CD8-positive, alpha-beta memory T cell (primary cell): ENCODE measurements around the gene NXF1. TPM values are rescaled to one million over a fixed set of nuclear protein-coding genes. Genes with fewer than 3 reads are reported as not detected.
"Not testable (repeated sequence)": the region's sequence is repeated elsewhere in the genome, so short reads cannot be mapped to it uniquely, and the experiment has no call there.

ENCODE experiments used
- CTCF ChIA-PET: fragments of 350-600 bp; sonication (Branson Sonifier 250); formaldehyde crosslinking; loops from one replicate; lab custom pipeline; 2021; ENCODE audit warnings: antibody characterized with exemption; lab: Charles Lee
- POLR2A ChIA-PET: fragments of 350-600 bp; sonication (Branson Sonifier 250); formaldehyde crosslinking; loops from one replicate; lab custom pipeline; 2021; ENCODE audit warnings: antibody characterized with exemption; lab: Charles Lee
- DNase-seq, 5 donors: peaks; one replicate each; pipeline versions ENCODE4 v3.0.0 to v3.0.0-alpha.2; 2020 to 2022; ENCODE audit warnings: mixed read lengths in 1 of 5
- H3K27ac ChIP-seq: one replicate; pipeline ENCODE4 v1.7.0; 2013; ENCODE audit warnings: low read depth, mild to moderate bottlenecking, low read length, moderate library complexity
- H3K27me3 ChIP-seq: 2 replicates; pipeline ENCODE4 v1.7.0; 2013; ENCODE audit warnings: low read length, mild to moderate bottlenecking; ENCODE audit not compliant: insufficient read depth, poor library complexity, severe bottlenecking
- H3K36me3 ChIP-seq: 2 replicates; pipeline ENCODE4 v1.7.0; 2013; ENCODE audit warnings: mild to moderate bottlenecking, low read length, moderate library complexity; ENCODE audit not compliant: insufficient read depth
- H3K4me1 ChIP-seq: 2 replicates; pipeline ENCODE4 v1.7.0; 2013; ENCODE audit warnings: mild to moderate bottlenecking, low read length, moderate library complexity; ENCODE audit not compliant: insufficient read depth
- H3K4me3 ChIP-seq: 2 replicates; pipeline ENCODE4 v1.7.0; 2013; ENCODE audit warnings: mild to moderate bottlenecking, low read length
- H3K9me3 ChIP-seq: 2 replicates; pipeline ENCODE4 v1.7.0; 2013; ENCODE audit warnings: mild to moderate bottlenecking, low read length
- H3K27ac Mint-ChIP-seq, 8 donors: one replicate each; pipeline ENCODE4 v1.8.0; 2020 to 2021; ENCODE audit warnings: mixed read lengths in 8 of 8, mild to moderate bottlenecking in 6 of 8, inconsistent platforms in 3 of 8, moderate library complexity in 3 of 8
- H3K27me3 Mint-ChIP-seq, 2 donors: one replicate each; pipeline ENCODE4 v1.8.0; 2020 to 2021; ENCODE audit warnings: mixed read lengths in 2 of 2, mild to moderate bottlenecking in 1 of 2, moderate library complexity in 1 of 2
- H3K36me3 Mint-ChIP-seq, 3 donors: one replicate each; pipeline ENCODE4 v1.8.0; 2020 to 2021; ENCODE audit warnings: mixed read lengths in 3 of 3, inconsistent platforms in 1 of 3, mild to moderate bottlenecking in 1 of 3
- H3K4me1 Mint-ChIP-seq, 3 donors: one replicate each; pipeline ENCODE4 v1.8.0; 2020 to 2021; ENCODE audit warnings: mixed read lengths in 3 of 3, inconsistent platforms in 1 of 3, mild to moderate bottlenecking in 1 of 3
- H3K4me3 Mint-ChIP-seq, 7 donors: one replicate each; pipeline ENCODE4 v1.8.0; 2020 to 2021; ENCODE audit warnings: mixed read lengths in 7 of 7, mild to moderate bottlenecking in 6 of 7, moderate library complexity in 4 of 7, inconsistent platforms in 2 of 7
- H3K9me3 Mint-ChIP-seq, 5 donors: one replicate each; pipeline ENCODE4 v1.8.0; 2020 to 2022; ENCODE audit warnings: mixed read lengths in 5 of 5, mild to moderate bottlenecking in 3 of 5, moderate library complexity in 2 of 5, inconsistent platforms in 1 of 5
- polyA plus RNA-seq: library from polyadenylated mRNA; unstranded; fragments of 300-500 nt; fragmentation: Illumina TruSeq; gene quantifications from one replicate; pipeline ENCODE4 v1.2.3, GENCODE V29; 2021
- total RNA-seq, 2 experiments: library from RNA; stranded (reverse); gene quantifications; one replicate each; pipeline ENCODE4 v1.2.3, GENCODE V29; 2021

NXF1 gene
- total and polyA plus RNA-seq, 3 experiments from 2014 or later = 81.2 to 126 (median 112) TPM

DNA sequence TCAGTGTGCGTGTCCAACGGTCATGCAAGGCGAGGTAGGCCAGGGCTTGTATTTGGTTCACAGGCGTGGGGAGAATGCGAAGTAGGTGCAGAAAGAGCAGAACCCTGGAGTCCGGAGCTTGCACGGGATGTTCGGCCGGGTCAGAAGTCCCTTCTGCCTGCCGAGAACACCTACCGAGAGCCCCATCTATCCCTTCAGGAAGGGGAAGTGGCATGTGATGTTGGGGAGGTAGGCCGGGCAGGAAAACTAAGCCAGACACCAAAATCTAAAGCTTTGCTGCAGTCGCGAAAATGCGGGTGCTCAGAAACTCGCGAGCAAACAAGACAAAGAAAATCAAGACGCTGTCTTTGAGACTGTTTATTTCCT lies 34.5 kb downstream of the NXF1 start:
- H3K27ac Mint-ChIP-seq = peak overlapping the region; percentile 85 to 99 (median 95)
- Histone ChIP-seq H3K27ac (peak overlapping the region; percentile 75), H3K9me3 (no peaks in the 10 kb centered on the region), H3K36me3 (peaks cover 4% of the 10 kb centered on the region), H3K4me1 (peaks cover 22% of the 10 kb centered on the region), H3K27me3 (no peaks in the 10 kb centered on the region), H3K4me3 (peak overlapping the region; percentile 42)
- no peaks in the 10 kb centered on the region for H3K27me3 Mint-ChIP-seq
- peaks cover 0 to 44% (median 8%) of the 10 kb centered on the region in 3 donors for H3K36me3 Mint-ChIP-seq
- no peaks in the 10 kb centered on the region for H3K9me3 Mint-ChIP-seq
- ChIA-PET CTCF (interaction anchor here (0.7 to 8.3 kb wide), 7 partner anchors 9 to 147 kb away, joined by 3 to 74 read pairs (median 5); partner anchors contain the start of genes POLR2G, STX5, TEX54 and TMEM179B), POLR2A (interaction anchor here (0.5 to 4.7 kb wide), 16 partner anchors 9 to 215 kb away, joined by 3 to 31 read pairs (median 4); partner anchors contain the start of genes HNRNPUL2, POLR2G, TEX54 and TMEM179B)
- H3K4me1 Mint-ChIP-seq = peaks cover 18 to 34% (median 32%) of the 10 kb centered on the region in 3 donors
- DNase-seq = no peak
- H3K4me3 Mint-ChIP-seq = peak overlapping the region; percentile 87 to 96 (median 93)

DNA sequence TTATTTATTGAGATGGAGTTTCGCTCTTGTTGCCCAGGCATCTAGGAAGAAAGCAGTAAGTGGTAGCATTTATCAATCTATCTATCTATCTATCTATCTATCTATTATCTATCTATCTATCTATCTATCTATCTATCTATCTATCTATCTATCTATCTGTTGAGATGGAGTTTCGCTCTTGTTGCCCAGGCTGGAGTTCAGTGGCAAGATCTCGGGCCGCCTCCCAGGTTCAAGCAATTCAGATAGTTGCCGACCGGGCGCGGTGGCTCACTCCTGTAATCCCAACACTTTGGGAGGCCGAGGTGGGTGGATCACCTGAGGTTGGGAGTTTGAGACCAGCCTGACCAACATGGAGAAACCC lies 44.4 kb downstream of the NXF1 start:
- H3K36me3 Mint-ChIP-seq = peaks cover 0 to 27% (median 3%) of the 10 kb centered on the region in 3 donors
- H3K27me3 ChIP-seq, H3K9me3 Mint-ChIP-seq, H3K4me3 ChIP-seq, H3K27ac ChIP-seq, H3K27me3 Mint-ChIP-seq, H3K9me3 ChIP-seq, H3K36me3 ChIP-seq, DNase-seq: not testable (repeated sequence)
- H3K4me1 ChIP-seq = peaks cover 13% of the 10 kb centered on the region
- H3K4me1 Mint-ChIP-seq = peaks cover 17 to 30% (median 18%) of the 10 kb centered on the region in 3 donors
- ChIA-PET CTCF (interaction anchor here (1.0 to 2.2 kb wide), 6 partner anchors 11 to 121 kb away, joined by 3 to 13 read pairs (median 8); partner anchors contain the start of genes HNRNPUL2, SLC3A2, TAF6L and TMEM179B), POLR2A (interaction anchor here (0.5 to 2.3 kb wide), 19 partner anchors 9 to 187 kb away, joined by 3 to 18 read pairs (median 6); partner anchors contain the start of genes C11orf98, CSKMT, EEF1G and HNRNPUL2)
- H3K27ac Mint-ChIP-seq = peak overlapping the region; percentile 17 to 99 (median 94)
- H3K4me3 Mint-ChIP-seq = peak overlapping the region; percentile 89 to 98 (median 96)

DNA sequence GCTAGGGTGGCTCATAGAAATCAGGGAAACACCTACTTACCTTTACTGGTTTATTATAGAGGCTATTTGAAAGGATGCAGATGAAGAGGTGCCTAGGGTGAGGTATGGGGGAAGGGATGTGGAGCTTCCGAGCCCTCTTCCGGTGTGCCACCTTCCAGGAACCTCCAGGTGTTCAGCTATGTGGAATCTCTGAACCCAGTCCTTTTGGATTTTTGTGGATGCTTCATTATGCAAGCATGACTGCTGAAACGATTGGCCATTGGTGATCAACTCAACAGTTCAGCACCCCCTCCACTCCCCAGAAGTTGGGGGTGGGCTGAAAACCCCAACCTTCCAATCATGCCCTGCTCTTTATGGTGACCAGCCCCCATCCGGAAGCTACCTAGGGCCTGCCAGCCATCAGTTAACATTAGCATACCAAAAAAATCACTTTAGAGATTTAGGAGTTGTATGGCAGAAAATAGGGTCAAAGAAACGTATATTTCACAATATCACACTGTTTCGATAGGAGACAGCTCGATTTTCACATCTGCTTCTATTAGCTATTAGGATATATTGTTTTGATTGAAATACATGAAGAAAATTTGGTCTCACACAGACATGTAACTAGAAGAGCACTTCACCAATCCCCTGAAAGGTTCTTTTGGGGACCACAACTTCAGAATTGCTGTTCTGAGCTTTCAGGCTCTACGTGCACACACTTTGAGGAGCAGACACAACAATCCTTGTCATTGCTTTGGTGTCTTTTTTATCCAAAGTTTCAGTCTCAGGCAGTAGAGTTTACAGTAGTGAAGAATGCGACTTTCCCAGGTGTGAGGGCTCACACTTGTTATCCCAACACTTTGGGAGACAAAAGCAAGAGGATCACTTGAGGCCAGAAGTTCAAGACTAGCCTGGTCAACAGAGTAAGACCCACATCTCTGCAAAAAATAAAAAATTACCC lies 47.1 kb downstream of the NXF1 start:
- no peaks in the 10 kb centered on the region for H3K27me3 Mint-ChIP-seq
- Histone ChIP-seq H3K4me1 (peaks cover 23% of the 10 kb centered on the region), H3K36me3 (peaks cover 7% of the 10 kb centered on the region), H3K9me3 (no peaks in the 10 kb centered on the region), H3K27me3 (no peaks in the 10 kb centered on the region), H3K27ac (no peak overlapping the region), H3K4me3 (no peak overlapping the region)
- POLR2A ChIA-PET = interaction anchor here (0.8 kb wide), 1 partner anchor 31 kb away, joined by 4 read pairs; the partner anchor contains the start of gene HNRNPUL2
- peak overlapping the region in 1 of 7 donors; percentile 18 for H3K4me3 Mint-ChIP-seq
- H3K4me1 Mint-ChIP-seq = peaks cover 29 to 37% (median 30%) of the 10 kb centered on the region in 3 donors
- no peaks in the 10 kb centered on the region for H3K9me3 Mint-ChIP-seq
- CTCF ChIA-PET = interaction anchor here (1.5 to 2.4 kb wide), 3 partner anchors 10 to 28 kb away, joined by 4 to 7 read pairs (median 5); no protein-coding TSS in a partner anchor
- no peak overlapping the region for H3K27ac Mint-ChIP-seq
- H3K36me3 Mint-ChIP-seq = peaks cover 0 to 21% (median 1%) of the 10 kb centered on the region in 3 donors
- no peak for DNase-seq

DNA sequence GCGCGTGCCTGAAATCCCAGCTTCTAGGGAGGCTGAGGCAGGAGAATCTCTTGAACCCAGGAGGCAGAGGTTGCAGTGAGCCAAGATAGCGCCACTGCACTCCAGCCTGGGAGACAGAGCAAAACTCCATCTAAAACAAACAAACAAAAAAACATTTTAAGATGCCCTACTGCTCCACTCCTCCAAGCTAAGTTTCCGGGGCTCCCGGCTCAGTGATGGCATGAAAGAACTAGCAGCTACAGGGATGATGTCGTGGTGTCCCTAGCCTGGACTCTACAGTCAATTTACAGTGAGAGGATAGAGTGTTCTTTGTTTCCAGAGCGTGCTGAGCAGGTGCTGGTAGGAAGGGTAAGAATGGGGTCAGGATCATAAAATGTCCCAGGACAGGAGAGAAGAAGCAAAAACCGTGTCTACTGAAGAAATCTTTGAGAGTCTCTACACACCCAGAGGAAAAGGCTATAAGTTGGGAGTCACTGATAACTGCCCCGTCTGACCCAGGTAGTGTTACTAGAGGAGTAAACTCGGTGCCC lies 50.1 kb downstream of the NXF1 start:
- H3K4me3 Mint-ChIP-seq = peak overlapping the region in 5 of 7 donors; percentile 30 to 99 (median 63)
- CTCF ChIA-PET = interaction anchor here (0.6 to 3.6 kb wide), 2 partner anchors 14 to 51 kb away, joined by 3 to 31 read pairs; partner anchors contain the start of gene TAF6L

DNA sequence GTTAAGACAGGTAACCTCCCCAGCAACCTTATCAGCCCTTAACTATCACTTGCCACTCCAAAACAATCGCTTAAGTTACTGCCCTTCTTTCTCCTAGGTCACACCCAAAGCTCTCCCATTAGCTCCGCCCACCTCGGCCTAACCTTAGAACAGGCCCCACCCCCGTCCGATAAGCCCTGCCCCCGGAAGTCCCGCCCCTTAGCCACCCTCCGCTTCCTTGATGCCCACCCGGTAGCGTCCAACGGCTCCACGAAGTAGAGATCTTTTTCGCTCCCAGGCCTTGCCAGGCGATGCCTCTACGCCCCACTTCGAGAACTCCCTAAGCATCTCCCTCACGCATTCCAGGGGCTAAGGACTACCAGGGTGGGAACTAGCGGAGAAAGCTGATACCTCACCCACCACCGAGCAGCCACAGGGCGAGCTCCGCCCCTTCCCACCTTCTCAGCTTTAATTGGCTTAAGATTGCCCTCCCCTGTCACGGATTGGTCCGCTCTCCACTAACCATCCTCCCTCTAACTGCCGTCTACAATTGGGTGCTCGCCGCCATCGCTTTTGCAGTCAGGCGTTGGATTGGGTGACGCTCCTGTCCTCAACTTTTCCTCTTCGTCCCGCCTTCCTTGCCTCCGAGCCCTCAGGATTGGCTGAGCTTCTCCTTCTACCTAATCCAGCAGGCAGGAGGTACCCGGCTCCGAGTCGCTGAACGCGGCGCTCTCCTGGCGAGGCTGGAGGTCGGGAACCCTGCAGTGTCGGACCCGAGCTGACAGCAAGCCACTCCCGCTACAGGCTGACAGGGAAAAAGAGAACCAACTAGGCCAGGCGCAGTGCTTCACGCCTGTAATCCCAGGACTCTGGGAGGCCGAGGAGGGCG lies 51.3 kb downstream of the NXF1 start, which contains the start of gene ZBTB3:
Gene ZBTB3, minus strand, starts transcription at position 425 of the 868 bp plus-strand sequence. CDS start 496 bp downstream, outside the sequence.
- H3K4me1 Mint-ChIP-seq = peaks cover 24 to 40% (median 33%) of the 10 kb centered on the region in 3 donors

More for the DNA sequence above, 50.1 kb downstream of the NXF1 start:
- Mint-ChIP-seq H3K4me1 (peaks cover 21 to 30% (median 28%) of the 10 kb centered on the region in 3 donors), H3K27ac (peak overlapping the region in 4 of 8 donors; percentile 1 to 69 (median 57)), H3K36me3 (peaks cover 0 to 18% (median 0%) of the 10 kb centered on the region in 3 donors), H3K27me3 (no peaks in the 10 kb centered on the region), H3K9me3 (no peaks in the 10 kb centered on the region)
- Histone ChIP-seq H3K27ac (no peak overlapping the region), H3K4me3 (no peak overlapping the region), H3K27me3 (no peaks in the 10 kb centered on the region), H3K36me3 (peaks cover 14% of the 10 kb centered on the region), H3K9me3 (no peaks in the 10 kb centered on the region), H3K4me1 (peaks cover 21% of the 10 kb centered on the region)
- no peak for DNase-seq
- POLR2A ChIA-PET = interaction anchor here (0.8 to 3.2 kb wide), 5 partner anchors 16 to 133 kb away, joined by 3 to 32 read pairs (median 21); partner anchors contain the start of genes B3GAT3, GNG3, TAF6L and TMEM179B

DNA sequence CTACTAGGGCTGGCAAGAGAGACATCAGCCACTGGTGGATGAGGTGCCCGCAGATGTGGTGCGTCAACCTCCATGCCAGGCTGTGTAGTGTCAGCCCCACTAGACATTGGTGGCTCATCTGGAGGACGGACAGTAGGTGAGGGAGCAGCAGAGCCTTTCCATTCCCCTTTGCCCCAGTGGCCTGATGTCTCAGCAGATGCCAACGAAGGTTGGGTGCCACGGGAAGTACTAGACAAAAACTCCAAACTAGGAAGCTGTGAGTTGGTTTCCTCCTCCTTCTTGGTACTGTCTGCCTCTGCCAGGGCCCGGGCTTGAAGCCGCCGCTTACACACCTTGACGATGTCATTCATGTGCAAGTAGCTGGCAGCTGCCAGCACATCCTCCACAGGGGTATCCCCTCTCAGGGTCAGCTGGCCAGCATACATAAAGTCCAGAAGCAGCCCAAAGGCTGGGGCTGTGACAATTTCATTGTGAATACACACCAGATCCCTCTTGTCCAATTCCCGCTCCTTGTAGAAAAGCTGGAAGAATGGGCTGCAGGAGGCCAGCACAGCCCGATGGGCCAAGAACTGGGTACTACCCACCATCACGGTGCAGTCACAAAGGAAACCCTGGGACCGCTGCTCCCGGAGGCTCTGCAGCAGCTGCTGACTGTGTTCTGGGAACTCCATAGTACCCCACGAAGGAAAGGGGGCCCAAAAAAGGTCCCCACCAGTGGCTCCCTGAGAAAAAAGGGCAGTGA lies 52.1 kb downstream of the NXF1 start:
- ChIA-PET CTCF (interaction anchor here (0.8 to 3.6 kb wide), 19 partner anchors 9 to 193 kb away, joined by 3 to 36 read pairs (median 5); partner anchors contain the start of genes HNRNPUL2, POLR2G, SLC3A2 and TAF6L), POLR2A (interaction anchor here (0.6 to 3.2 kb wide), 21 partner anchors 18 to 179 kb away, joined by 3 to 70 read pairs (median 5); partner anchors contain the start of genes B3GAT3, BSCL2, C11orf98 and CSKMT)
- H3K27me3 Mint-ChIP-seq = no peaks in the 10 kb centered on the region
- H3K36me3 Mint-ChIP-seq = peaks cover 0 to 30% (median 3%) of the 10 kb centered on the region in 3 donors
- Histone ChIP-seq H3K4me3 (peak overlapping the region; percentile 99), H3K27ac (peak overlapping the region; percentile 91), H3K36me3 (peaks cover 14% of the 10 kb centered on the region), H3K27me3 (no peaks in the 10 kb centered on the region), H3K9me3 (no peaks in the 10 kb centered on the region), H3K4me1 (peaks cover 22% of the 10 kb centered on the region)
- H3K9me3 Mint-ChIP-seq = no peaks in the 10 kb centered on the region
- peaks cover 26 to 43% (median 36%) of the 10 kb centered on the region in 3 donors for H3K4me1 Mint-ChIP-seq
- peak overlapping the region; percentile 83 to 99 (median 98) for H3K27ac Mint-ChIP-seq
- H3K4me3 Mint-ChIP-seq = peak overlapping the region; percentile 91 to 100 (median 99)
- DNase-seq = no peak

More for the DNA sequence above, 51.3 kb downstream of the NXF1 start, which contains the start of gene ZBTB3:
- Histone ChIP-seq H3K36me3 (peaks cover 14% of the 10 kb centered on the region), H3K4me1 (peaks cover 22% of the 10 kb centered on the region), H3K4me3 (peak within 1 kb of the TSS; percentile 99), H3K27ac (peak within 1 kb of the TSS; percentile 91), H3K27me3 (no peaks in the 10 kb centered on the region), H3K9me3 (no peaks in the 10 kb centered on the region)
- ChIA-PET POLR2A (interaction anchor here (0.5 to 3.2 kb wide), 23 partner anchors 13 to 180 kb away, joined by 3 to 70 read pairs (median 5); partner anchors contain the start of genes B3GAT3, BSCL2, C11orf98 and CSKMT), CTCF (interaction anchor here (0.8 to 3.6 kb wide), 20 partner anchors 10 to 194 kb away, joined by 3 to 36 read pairs (median 4); partner anchors contain the start of genes HNRNPUL2, NXF1, SLC3A2 and TAF6L)
- no peaks in the 10 kb centered on the region for H3K27me3 Mint-ChIP-seq
- no peaks in the 10 kb centered on the region for H3K9me3 Mint-ChIP-seq
- H3K27ac Mint-ChIP-seq = peak within 1 kb of the TSS; percentile 83 to 99 (median 98)
- peak within 1 kb of the TSS; percentile 91 to 100 (median 99) for H3K4me3 Mint-ChIP-seq
- peak; percentile 95 to 99 (median 98) for DNase-seq
- H3K36me3 Mint-ChIP-seq = peaks cover 0 to 27% (median under 1%) of the 10 kb centered on the region in 3 donors
